ENCODE measurements around the gene MSI2.

The MSI2 gene

GRCh38 chr17:57387575-57387974 lies 131.3 kb downstream of the MSI2 start:
- DNase-seq (ENCODE audit: extremely low read depth in 1 of 2, low read depth in 1 of 2): no peak

DNA sequence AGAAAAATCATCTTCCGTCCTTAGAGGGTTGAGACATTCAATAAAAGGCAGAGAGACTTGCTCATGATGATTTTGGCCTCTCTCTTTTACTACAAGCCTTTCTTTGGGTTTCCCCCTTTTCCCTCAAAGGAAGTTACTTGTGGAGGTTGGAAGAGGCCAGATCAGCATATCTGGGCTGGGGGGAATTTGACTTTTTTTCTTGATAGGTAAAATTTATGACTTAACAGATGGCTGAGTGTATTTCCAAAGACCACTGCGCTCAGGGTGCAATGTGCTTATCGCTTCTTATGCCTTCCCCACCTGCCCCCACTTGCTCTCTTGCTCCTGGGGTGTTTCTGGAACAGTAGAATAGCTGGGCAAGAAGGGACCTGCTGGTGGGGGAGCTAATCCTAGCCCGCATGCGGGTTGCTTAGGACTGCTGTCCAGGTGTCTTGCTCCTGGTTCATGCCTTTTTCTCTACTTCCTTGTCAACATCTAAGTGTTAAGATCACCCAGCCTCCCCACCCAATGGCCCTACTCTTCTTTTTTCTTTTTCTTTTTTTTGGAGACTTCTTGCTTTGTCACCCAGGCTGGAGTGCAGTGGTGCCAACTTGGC lies 131.9 kb downstream of the MSI2 start:
- DNase-seq (ENCODE audit: extremely low read depth in 1 of 2, low read depth in 1 of 2): no peak

DNA sequence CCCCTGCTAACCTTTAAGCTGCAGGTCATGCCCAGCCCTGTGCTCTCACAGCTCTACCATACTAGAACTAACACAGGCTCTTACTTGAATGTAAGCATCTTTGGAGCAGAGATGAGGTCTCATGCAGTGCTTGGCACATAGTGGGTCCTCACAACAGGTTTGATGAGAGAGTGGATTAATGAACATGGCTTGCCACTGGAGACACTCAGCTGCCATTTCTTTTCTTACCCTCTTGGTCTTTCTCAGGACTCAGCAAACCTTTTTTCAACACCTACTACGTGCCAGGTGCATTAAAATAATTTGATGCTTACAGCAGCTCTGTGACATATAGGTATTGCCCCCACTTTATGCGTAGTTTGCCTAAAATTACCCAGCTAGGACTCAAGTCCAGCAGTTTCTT lies 133.2 kb downstream of the MSI2 start:
- no peak for DNase-seq (ENCODE audit: extremely low read depth in 1 of 2, low read depth in 1 of 2)

DNA sequence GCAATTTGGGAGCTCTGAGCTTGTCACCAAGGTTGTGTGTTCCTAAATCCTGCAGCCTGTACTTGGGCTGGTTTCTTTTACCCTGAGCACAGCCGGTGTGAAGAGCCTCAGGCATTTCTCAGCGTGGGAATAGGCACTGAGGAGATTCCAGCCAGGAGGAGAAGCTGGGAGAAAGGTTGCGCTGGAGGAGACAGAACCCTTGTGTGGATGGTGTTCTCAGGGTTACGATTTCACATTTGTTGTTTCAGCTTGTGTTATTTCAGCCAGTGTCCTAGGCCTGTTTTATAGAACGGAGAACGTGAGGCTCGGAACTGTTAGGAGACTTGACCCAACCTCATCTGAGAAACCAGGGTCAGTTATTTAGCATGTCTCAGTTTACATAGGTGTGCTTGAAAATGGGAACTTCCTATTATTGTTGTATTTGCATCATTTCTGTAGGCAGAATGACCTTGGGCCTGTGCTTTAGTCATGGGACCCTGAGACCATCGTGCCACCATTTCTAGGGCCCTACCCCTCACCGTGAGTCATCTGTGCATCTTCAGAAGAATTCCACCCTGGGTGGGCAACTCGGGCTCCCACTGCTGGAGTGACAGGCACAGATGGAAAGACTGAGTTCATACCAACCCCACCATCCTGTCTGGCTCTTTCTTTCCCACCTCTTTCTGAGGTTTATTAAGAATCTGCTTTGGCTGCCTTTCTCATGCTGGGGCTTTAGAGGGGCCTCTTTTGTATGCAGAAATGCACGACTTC lies 134.9 kb downstream of the MSI2 start:
- no peak for DNase-seq (ENCODE audit: extremely low read depth in 1 of 2, low read depth in 1 of 2)

DNA sequence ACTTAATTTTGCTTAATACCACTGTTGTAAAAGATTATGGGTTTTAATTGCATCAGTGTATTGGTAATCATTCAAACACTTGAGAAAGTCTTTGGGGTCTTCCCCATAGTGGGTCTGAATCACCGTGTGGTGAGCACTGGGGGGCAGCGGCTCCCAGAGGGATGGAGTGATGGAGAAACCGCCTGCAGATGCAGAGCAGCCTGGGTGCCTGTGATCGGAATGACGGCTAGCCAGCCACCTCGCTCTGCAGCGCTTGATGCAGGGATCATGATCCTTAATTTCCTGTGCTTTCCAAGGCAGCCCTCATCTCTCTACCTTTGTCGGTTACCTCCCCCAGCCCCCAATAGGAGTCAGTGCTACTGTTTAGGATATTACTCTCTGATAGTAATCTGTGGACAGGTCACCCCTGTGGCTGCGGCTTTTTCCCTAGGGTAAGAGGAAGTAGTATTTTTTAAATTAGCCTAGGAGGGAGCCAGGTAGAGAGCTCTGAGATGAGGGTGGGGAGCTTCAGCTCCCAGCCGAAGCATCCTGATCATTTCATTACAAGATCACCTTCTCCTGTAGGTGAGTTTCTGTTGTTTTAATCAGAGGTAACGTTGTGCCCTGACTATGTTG lies 135.6 kb downstream of the MSI2 start:
- DNase-seq (ENCODE audit: extremely low read depth in 1 of 2, low read depth in 1 of 2): no peak

GRCh38 chr17:57393368-57393767 lies 137.0 kb downstream of the MSI2 start:
- DNase-seq (ENCODE audit: extremely low read depth in 1 of 2, low read depth in 1 of 2): no peak

DNA sequence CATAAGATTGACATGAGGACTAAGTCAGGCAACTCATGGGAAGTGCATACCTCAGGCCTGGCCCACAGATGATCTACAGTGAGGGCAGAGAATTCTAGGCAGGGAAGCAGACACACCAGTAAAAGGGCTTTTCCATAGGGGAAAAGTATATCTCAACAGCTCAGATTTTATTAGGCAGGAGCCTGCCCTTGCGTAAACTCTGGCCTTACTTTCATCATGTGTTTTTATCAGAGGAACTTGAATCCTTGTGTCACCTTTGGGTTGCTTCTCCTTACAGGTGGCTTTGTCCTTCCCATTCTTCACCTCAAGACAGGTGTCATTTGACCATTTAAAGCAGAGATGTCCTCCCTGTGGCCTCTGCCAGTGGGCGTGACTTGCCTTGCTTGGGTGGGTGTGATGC lies 138.1 kb downstream of the MSI2 start:
- DNase-seq (ENCODE audit: extremely low read depth in 1 of 2, low read depth in 1 of 2): no peak

- DNase-seq (ENCODE audit: extremely low read depth in 1 of 2, low read depth in 1 of 2): no peak
These were observed 139.5 kb downstream of the MSI2 start for GRCh38 chr17:57395721-57396321.

DNA sequence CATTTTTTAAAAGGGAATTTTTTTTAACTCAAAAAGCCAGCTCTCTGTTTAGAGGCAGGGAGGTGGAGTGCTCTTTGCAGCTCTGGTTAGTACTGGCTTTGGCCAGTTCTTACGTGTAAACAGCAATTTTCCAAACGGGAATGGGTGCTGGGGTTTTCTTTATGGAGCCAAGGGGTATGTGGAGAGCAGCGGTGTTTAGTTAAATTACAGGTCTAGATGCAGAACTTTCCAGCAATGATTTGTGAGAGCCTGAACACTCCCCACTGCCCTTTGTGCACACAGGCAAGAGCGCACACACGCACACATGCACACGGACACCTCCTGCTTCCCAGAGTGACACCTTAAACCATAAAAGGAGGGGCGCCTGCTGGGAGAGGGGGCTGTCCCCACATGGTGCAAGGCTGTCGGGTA lies 140.2 kb downstream of the MSI2 start:
- DNase-seq (ENCODE audit: extremely low read depth in 1 of 2, low read depth in 1 of 2): no peak

GRCh38 chr17:57397402-57397801 lies 141.1 kb downstream of the MSI2 start:
- no peak for DNase-seq (ENCODE audit: extremely low read depth in 1 of 2, low read depth in 1 of 2)

DNA sequence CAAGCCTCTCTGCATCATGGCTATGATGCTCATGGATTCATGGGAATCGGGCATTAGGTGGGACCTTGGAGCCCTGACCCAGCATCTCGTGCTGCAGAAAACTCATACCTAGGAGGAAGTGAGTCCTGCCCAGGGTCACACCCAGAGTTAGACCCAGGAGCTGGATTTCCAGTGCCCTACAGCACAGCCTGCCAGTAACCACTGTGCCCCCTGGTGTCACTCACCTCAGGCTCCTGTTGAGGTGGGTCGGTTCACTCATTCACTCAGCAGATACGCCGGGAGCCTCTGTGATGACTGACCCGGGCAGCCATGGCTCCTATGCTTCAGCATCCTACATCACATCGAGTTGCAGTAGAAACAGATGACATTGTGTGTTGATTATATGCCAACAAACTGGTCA lies 143.4 kb downstream of the MSI2 start:
- DNase-seq (ENCODE audit: extremely low read depth in 1 of 2, low read depth in 1 of 2): no peak

DNA sequence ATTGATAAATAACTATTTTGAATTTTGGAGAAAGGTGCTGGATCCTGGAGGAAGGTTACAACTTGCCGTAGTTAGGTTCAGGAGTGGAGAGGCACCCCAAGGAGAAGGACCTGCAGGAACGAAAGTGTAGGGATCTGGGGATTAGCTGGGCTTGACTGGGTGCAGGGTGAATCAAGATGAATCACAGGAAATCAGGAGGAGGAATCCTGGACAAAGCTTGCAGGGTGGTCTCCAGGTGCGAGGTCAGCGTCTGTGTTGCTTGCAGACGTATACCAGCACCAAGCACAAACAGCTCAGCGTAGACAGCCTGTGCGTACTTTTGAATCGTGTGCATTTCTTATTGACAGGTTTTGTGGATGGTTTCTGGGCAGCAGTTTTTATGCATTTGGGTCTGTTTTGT lies 144.3 kb downstream of the MSI2 start:
- DNase-seq (ENCODE audit: extremely low read depth in 1 of 2, low read depth in 1 of 2): no peak

GRCh38 chr17:57401556-57402488 lies 145.5 kb downstream of the MSI2 start:
- DNase-seq (ENCODE audit: extremely low read depth in 1 of 2, low read depth in 1 of 2): no peak

GRCh38 chr17:57402681-57403180 lies 146.4 kb downstream of the MSI2 start:
- DNase-seq (ENCODE audit: extremely low read depth in 1 of 2, low read depth in 1 of 2): no peak

GRCh38 chr17:57403236-57403635 lies 146.9 kb downstream of the MSI2 start:
- no peak for DNase-seq (ENCODE audit: extremely low read depth in 1 of 2, low read depth in 1 of 2)

GRCh38 chr17:57404073-57404472 lies 147.8 kb downstream of the MSI2 start:
- DNase-seq (ENCODE audit: extremely low read depth in 1 of 2, low read depth in 1 of 2): no peak

DNA sequence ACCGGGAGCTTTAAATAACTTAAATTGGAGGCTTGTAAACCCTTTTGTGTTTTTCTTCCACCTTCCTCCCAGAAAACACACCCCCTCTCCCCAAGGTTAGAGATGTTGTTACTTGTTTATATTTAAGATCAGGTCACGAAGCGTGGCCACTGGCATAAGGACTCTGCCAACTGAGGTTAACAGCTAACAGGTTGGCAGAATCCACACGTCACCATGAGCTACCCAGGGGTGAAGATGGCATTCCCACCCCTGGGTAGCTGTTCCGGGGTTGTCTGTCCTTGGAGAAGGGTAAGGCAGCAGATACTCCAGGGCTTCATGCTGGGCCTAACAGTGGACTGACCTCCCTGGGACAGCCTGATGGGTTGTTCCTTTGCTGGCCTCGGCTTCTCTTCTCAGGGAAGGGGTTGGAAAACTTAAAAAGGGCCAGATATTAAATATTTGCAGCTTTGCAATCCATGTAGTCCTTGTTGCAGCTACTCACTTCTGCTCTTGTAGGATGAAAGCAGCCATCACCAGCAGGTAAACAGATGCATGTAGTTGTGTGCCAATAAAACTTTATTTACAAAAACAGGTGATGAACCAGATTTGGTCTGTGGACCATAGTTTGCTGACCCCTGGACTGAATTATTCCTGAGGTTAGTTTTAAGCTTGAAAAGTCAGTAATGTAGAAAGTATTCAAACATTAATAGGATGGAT lies 148.6 kb downstream of the MSI2 start:
- DNase-seq (ENCODE audit: extremely low read depth in 1 of 2, low read depth in 1 of 2): no peak

DNA sequence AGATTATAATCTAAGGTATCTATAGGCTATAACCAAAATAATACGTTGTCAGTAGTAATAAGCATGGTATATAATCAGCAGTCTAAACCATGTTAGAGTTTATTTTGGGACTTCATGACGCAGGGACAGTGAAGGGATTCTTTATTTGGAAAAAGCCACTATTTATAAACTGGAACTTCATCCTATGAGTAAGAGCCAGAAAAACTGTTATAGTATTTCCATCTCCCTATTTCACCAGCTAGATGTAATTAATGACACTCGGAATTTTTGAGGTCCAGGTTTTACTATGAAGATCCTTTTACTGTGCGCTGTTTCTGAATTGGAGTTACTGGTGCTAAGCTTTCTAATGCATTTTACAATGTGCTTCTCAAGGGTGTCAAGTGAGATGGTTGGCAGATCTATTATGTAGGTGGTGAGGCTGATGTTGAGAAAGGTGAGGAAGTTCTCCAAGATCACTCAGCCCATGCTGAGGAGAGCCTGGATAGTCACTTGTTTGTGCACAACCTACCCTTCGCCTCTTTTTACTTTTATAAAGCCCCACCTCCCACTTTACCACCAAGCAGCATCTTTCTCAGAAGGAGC lies 149.3 kb downstream of the MSI2 start:
- no peak for DNase-seq (ENCODE audit: extremely low read depth in 1 of 2, low read depth in 1 of 2)

DNA sequence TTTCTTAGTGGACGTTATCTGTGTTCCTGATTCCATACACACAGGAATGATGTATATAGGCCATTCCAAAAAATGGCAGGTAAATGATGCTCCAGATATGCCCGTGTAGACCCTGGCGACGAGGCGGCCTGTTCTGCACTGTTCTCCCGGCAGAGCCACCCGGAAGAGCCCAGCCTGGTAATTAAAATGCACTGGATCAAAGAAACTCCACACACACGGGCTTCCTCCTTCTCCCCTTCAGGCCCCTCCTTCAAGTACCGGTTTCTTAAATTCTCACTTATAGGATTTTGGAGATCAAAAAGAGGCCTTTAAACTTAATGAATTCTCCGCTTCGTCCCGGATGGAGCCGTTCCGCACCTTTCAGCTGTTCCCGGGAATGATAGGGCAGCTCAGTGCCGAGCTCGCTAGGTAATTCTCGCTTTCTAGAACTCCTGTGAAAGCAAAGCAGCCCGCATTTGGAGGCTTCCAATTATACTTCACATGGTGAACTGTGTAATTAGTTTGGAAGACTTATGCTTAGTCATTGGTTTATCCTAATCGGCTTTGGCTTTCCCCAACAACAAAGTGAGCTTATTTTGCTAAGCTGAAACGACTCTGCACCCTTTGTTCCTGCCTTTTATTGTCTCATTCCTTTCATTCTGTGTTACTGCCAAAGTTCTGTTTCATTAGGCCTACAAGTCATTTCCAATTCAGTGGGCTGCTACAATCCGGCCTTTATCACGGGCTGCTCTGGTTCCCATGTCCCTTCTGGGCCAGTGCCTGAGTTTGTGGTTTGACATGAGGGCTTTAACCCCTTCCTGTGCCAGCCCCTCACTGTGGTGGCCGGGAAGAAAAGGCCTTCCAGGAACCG lies 150.0 kb downstream of the MSI2 start:
- no peak for DNase-seq (ENCODE audit: extremely low read depth in 1 of 2, low read depth in 1 of 2)
